Measurements from ENCODE around the gene RAI1.

Gene RAI1

DNA sequence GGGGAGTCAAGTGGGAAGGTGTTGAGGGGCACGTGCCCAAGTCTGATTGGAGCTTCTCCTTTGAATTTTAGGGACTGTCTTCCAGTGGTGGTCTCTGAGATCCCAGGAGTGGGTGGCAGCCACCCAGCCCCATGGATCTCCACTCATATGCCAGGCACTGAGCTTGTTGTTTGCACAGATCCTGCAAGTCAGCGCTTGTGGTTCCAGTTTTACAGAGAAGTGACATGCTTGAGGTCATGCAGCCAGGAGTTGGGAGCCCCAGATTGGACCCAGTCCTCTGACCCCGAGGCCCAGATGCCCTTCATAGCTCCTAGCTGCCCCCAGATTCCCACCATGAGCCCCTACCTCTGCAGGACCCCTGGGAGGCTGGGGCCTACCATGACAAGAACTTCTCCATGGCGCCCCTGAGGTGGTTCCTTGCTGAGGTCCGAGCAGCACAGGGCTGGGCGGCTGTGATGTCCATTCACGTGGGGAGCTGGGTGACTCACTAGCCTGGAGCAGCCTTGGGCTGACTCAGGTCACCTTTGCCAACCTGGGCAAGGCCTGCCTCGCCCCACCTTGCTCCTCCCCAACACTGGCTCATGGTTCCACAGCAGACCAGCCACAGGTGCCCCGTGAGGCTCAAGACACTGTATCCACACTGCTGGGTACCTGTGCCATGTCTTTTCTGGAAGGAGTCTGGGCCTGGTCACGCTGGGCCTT is 47.4 kb downstream of the RAI1 start:
- in situ Hi-C loops (cut with HindIII; ENCODE audit: low sequenced_read_pairs): no loop called here

DNA sequence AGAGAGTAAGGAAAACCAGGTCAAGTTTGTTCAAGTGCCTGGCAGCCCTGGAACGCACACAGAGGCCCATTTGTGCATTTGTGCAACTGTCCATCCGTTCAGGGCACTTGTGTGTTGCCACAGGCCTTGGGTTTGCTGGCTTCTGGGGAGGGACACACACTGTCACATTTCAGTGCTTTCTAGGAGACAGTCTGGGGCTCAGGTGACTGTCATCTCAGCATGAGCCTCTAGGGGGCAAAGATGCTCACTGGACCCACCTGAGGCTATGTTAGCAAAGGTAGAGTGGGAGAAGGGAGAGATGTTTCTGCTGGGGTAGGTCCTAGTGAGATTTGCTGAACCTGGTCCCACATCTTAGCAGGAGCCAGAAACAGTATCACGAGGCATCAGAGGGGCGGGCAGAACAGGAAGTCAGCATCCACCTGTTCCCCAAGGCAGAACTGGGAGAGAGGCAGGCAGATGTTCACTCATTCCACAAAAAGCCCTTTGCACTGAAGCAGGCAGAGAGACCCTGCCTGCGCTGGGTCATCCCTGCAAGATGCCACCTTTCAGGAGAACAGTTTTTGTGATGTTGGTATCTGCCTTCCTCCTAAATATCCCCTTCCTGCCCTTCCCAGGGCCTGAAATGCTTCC is 48.5 kb downstream of the RAI1 start:
- in situ Hi-C loops (cut with HindIII; ENCODE audit: low sequenced_read_pairs): loop anchor here (10.0 kb wide), 1 partner anchor 105 kb away; the partner anchor contains the start of gene SREBF1

GRCh38 chr17:17730250-17730935 is 49.1 kb downstream of the RAI1 start:
- in situ Hi-C loops (cut with HindIII; ENCODE audit: low sequenced_read_pairs): loop anchor here (10.0 kb wide), 1 partner anchor 104 kb away; the partner anchor contains the start of gene SREBF1

- in situ Hi-C loops (cut with HindIII; ENCODE audit: low sequenced_read_pairs): loop anchor here (10.0 kb wide), 1 partner anchor 102 kb away; the partner anchor contains the start of gene SREBF1
These were observed 51.2 kb downstream of the RAI1 start for GRCh38 chr17:17732444-17732843.

DNA sequence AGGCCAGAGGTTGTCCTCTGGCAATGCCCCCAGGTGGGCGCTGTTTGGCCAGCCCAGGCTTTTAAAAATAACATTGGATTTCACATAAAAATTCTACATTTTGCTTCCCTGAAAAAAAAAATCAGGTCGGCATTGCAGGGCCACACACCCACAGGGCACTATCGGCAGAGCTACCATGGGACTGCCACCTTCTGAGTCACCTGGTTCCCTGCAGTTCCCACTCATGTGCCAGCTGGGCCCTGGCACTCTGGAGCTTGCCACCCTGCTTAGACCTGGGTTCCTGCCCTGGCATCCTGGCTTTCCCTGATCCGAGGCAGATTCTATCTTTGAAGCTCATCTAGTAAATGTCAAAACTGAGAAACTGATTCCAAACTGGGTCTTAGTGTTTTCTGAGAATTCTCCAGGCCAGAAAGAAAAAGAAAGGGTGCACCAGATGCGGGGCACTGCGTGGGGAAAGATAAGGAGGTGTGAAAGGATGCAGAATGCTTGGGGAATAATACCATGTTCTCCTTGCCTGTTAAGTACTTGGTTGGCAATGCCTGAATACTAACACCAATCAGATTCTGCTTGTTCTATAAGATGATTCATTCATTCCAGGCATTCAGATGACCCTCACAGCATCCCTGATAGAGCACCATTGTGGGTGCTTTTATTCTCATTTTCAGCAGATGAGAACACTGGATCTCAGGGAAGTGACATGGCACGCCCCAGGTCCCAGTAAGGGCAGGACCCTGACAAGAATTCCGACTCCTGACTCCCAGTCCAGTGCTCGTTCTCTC is 51.8 kb downstream of the RAI1 start:
- in situ Hi-C loops (cut with HindIII; ENCODE audit: low sequenced_read_pairs): loop anchor here (10.0 kb wide), 1 partner anchor 102 kb away; the partner anchor contains the start of gene SREBF1

GRCh38 chr17:17736205-17737183 is 55.2 kb downstream of the RAI1 start:
- in situ Hi-C loops (cut with HindIII; ENCODE audit: low sequenced_read_pairs): loop anchor here (5.0 to 10.0 kb wide), 2 partner anchors 44 to 98 kb away; partner anchors contain the start of gene SREBF1

GRCh38 chr17:17737961-17738894 is 57.0 kb downstream of the RAI1 start:
- in situ Hi-C loops (cut with HindIII; ENCODE audit: low sequenced_read_pairs): loop anchor here (5.0 to 10.0 kb wide), 2 partner anchors 46 to 97 kb away; partner anchors contain the start of gene SREBF1

GRCh38 chr17:17738901-17739300 is 57.6 kb downstream of the RAI1 start:
- in situ Hi-C loops (cut with HindIII; ENCODE audit: low sequenced_read_pairs): loop anchor here (5.0 to 10.0 kb wide), 2 partner anchors 47 to 96 kb away; partner anchors contain the start of gene SREBF1

GRCh38 chr17:17739388-17740066 is 58.3 kb downstream of the RAI1 start:
- in situ Hi-C loops (cut with HindIII; ENCODE audit: low sequenced_read_pairs): loop anchor here (5.0 to 10.0 kb wide), 2 partner anchors 47 to 95 kb away; partner anchors contain the start of gene SREBF1

GRCh38 chr17:17740615-17741348 is 59.5 kb downstream of the RAI1 start:
- in situ Hi-C loops (cut with HindIII; ENCODE audit: low sequenced_read_pairs): no loop called here

GRCh38 chr17:17741349-17742023 is 60.2 kb downstream of the RAI1 start:
- in situ Hi-C loops (cut with HindIII; ENCODE audit: low sequenced_read_pairs): no loop called here

DNA sequence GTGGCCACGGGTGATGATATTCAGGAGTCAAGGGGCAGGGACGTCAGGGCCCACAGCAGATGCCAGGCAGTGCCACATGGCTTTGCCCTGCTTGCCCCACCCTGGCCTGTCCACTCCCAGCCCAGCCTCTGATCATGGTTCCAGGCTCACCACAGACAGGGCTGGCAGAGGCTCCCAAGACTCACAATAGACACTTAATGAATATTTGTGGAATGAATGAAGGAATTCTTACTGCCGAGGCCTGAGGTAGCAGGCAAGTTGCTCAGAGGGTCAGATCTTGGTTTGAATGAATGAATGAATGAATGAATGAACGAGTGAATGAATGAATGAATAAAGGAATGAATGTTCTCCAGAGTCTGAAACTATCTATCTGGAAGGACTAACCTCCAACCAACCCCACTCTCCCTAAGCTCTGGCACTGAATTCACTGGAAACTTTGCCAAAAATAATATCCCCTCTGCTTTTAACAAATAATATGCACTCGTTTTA is 60.9 kb downstream of the RAI1 start:
- in situ Hi-C loops (cut with HindIII; ENCODE audit: low sequenced_read_pairs): no loop called here

- in situ Hi-C loops (cut with HindIII; ENCODE audit: low sequenced_read_pairs): no loop called here
These were observed 61.6 kb downstream of the RAI1 start for GRCh38 chr17:17742688-17743390.

- in situ Hi-C loops (cut with HindIII; ENCODE audit: low sequenced_read_pairs): no loop called here
These were observed 62.3 kb downstream of the RAI1 start for GRCh38 chr17:17743391-17744112.

- in situ Hi-C loops (cut with HindIII; ENCODE audit: low sequenced_read_pairs): no loop called here
These were observed 62.9 kb downstream of the RAI1 start for GRCh38 chr17:17744116-17744515.

Data from endothelial cell of hepatic sinusoid (primary cell).